H9 (cell line): ENCODE measurements around the gene PCDHGB4. TPM values are rescaled to one million over a fixed set of nuclear protein-coding genes. Genes with fewer than 3 reads are reported as not detected.

Source experiments
- DNase-seq: peaks from one replicate; pipeline ENCODE4 v3.0.0-alpha.2; 2017
- H2AFZ ChIP-seq: one replicate; pipeline ENCODE4 v1.6.1; 2013; ENCODE audit warnings: mild to moderate bottlenecking, low read length, control low read depth, moderate library complexity
- H2AK5ac ChIP-seq: 2 replicates; pipeline ENCODE4 v1.6.1; 2013; ENCODE audit warnings: low read length, control low read depth, mixed read lengths; ENCODE audit not compliant: insufficient read length
- H2BK120ac ChIP-seq: one replicate; pipeline ENCODE4 v1.6.1; 2013; ENCODE audit warnings: low read depth, mild to moderate bottlenecking, low read length, control low read depth, inconsistent platforms; ENCODE audit not compliant: poor library complexity, severe bottlenecking
- H2BK12ac ChIP-seq: 2 replicates; pipeline ENCODE4 v1.6.1; 2013; ENCODE audit warnings: low read length, control low read depth, mixed read lengths, low read depth; ENCODE audit not compliant: insufficient read length
- H2BK15ac ChIP-seq: 2 replicates; pipeline ENCODE4 v1.6.1; 2013; ENCODE audit warnings: low read depth, low read length, control low read depth
- H2BK20ac ChIP-seq: one replicate; pipeline ENCODE4 v1.6.1; 2013; ENCODE audit warnings: low read depth, mild to moderate bottlenecking, low read length, control low read depth, inconsistent platforms; ENCODE audit not compliant: poor library complexity, severe bottlenecking
- H2BK5ac ChIP-seq: 2 replicates; pipeline ENCODE4 v1.6.1; 2013; ENCODE audit warnings: low read length, control low read depth, mixed read lengths; ENCODE audit not compliant: insufficient read length
- H3K14ac ChIP-seq: 2 replicates; pipeline ENCODE4 v1.6.1; 2013; ENCODE audit warnings: low read length, control low read depth; ENCODE audit not compliant: insufficient read depth
- H3K18ac ChIP-seq: 2 replicates; pipeline ENCODE4 v1.6.1; 2013; ENCODE audit warnings: low read depth, mild to moderate bottlenecking, mixed read lengths, low read length, control low read depth; ENCODE audit not compliant: insufficient read length
- H3K23ac ChIP-seq: 2 replicates; pipeline ENCODE4 v1.6.1; 2013; ENCODE audit warnings: low read length, control low read depth, mixed read lengths, low read depth; ENCODE audit not compliant: insufficient read length
- H3K23me2 ChIP-seq: 2 replicates; pipeline ENCODE4 v1.6.1; 2013; ENCODE audit warnings: low read depth, mild to moderate bottlenecking, mixed read lengths, low read length, control low read depth; ENCODE audit not compliant: insufficient read length, poor library complexity, severe bottlenecking
- H3K27ac ChIP-seq: 2 replicates; pipeline ENCODE4 v1.5.1; 2013; ENCODE audit warnings: low read length, control low read depth, mixed read lengths, low read depth; ENCODE audit not compliant: insufficient read length
- H3K27me3 ChIP-seq: 2 replicates; pipeline ENCODE4 v1.6.1; 2013; ENCODE audit warnings: low read length, control low read depth, inconsistent platforms; ENCODE audit not compliant: insufficient read depth
- H3K4ac ChIP-seq: 2 replicates; pipeline ENCODE4 v1.6.1; 2013; ENCODE audit warnings: low read depth, mild to moderate bottlenecking, control low read depth, inconsistent platforms, low read length, moderate library complexity
- H3K4me1 ChIP-seq: 2 replicates; pipeline ENCODE4 v1.6.1; 2013; ENCODE audit warnings: low read length, control low read depth, inconsistent platforms; ENCODE audit not compliant: insufficient read depth
- H3K4me2 ChIP-seq: 2 replicates; pipeline ENCODE4 v1.6.1; 2013; ENCODE audit warnings: low read length, control low read depth, mixed read lengths; ENCODE audit not compliant: insufficient read length, insufficient read depth
- H3K56ac ChIP-seq: 2 replicates; pipeline ENCODE4 v1.6.1; 2013; ENCODE audit warnings: low read depth, mild to moderate bottlenecking, mixed read lengths, low read length, control low read depth; ENCODE audit not compliant: insufficient read length
- H3K79me1 ChIP-seq: 2 replicates; pipeline ENCODE4 v1.6.1; 2013; ENCODE audit warnings: low read depth, mild to moderate bottlenecking, moderate library complexity, low read length, control low read depth, inconsistent platforms; ENCODE audit not compliant: insufficient read depth, poor library complexity, severe bottlenecking
- H3K79me2 ChIP-seq: 2 replicates; pipeline ENCODE4 v1.6.1; 2013; ENCODE audit warnings: low read length, control low read depth, inconsistent platforms; ENCODE audit not compliant: insufficient read depth
- H3K9ac ChIP-seq: 2 replicates; pipeline ENCODE4 v1.6.1; 2013; ENCODE audit warnings: low read length, control low read depth, mixed read lengths; ENCODE audit not compliant: insufficient read length; ENCODE audit errors: extremely low read depth
- H3K9me3 ChIP-seq: one replicate; pipeline ENCODE4 v1.6.1; 2013; ENCODE audit warnings: low read depth, low read length, inconsistent platforms; ENCODE audit not compliant: control insufficient read depth
- H3T11ph ChIP-seq: one replicate; pipeline ENCODE4 v1.6.1; 2013; ENCODE audit warnings: mild to moderate bottlenecking, low read length, control low read depth, inconsistent platforms
- H4K20me1 ChIP-seq: one replicate; pipeline ENCODE4 v1.6.1; 2013; ENCODE audit not compliant: control insufficient read depth, insufficient read length, insufficient read depth
- H4K5ac ChIP-seq: 2 replicates; pipeline ENCODE4 v1.6.1; 2013; ENCODE audit warnings: low read depth, mild to moderate bottlenecking, mixed read lengths, low read length, control low read depth; ENCODE audit not compliant: insufficient read length
- H4K8ac ChIP-seq: replicated peaks from 2 replicates; pipeline ENCODE4 v1.6.1; 2013; ENCODE audit warnings: low read length, control low read depth, mixed read lengths, low read depth; ENCODE audit not compliant: insufficient read length
- H4K91ac ChIP-seq: 2 replicates; pipeline ENCODE4 v1.6.1; 2013; ENCODE audit warnings: low read depth, mild to moderate bottlenecking, moderate library complexity, mixed read lengths, low read length, control low read depth; ENCODE audit not compliant: insufficient read length
- H3K27ac Mint-ChIP-seq, 3 experiments: 2 replicates in 2 of 3; 3 replicates in 1 of 3; pipeline ENCODE4 v1.8.0; 2020 to 2021; ENCODE audit warnings: mixed read lengths in 3 of 3, mild to moderate bottlenecking in 1 of 3, moderate library complexity in 1 of 3
- H3K27me3 Mint-ChIP-seq: 2 replicates; pipeline ENCODE4 v1.8.0; 2021; ENCODE audit warnings: low read depth, mild to moderate bottlenecking, moderate library complexity, mixed read lengths
- H3K36me3 Mint-ChIP-seq, 3 experiments: 2 replicates in 2 of 3; 3 replicates in 1 of 3; pipeline ENCODE4 v1.8.0; 2020 to 2021; ENCODE audit warnings: low read depth in 3 of 3, mixed read lengths in 3 of 3; ENCODE audit not compliant: insufficient read depth in 1 of 3
- H3K4me1 Mint-ChIP-seq, 2 experiments: 2 replicates each; pipeline ENCODE4 v1.8.0; 2020; ENCODE audit warnings: mixed read lengths in 2 of 2
- H3K4me3 Mint-ChIP-seq, 2 experiments: 2 replicates in 1 of 2; 3 replicates in 1 of 2; pipeline ENCODE4 v1.8.0; 2020 to 2021; ENCODE audit warnings: mild to moderate bottlenecking in 2 of 2, mixed read lengths in 2 of 2, moderate library complexity in 1 of 2
- H3K9me3 Mint-ChIP-seq, 2 experiments: 2 replicates in 1 of 2; 3 replicates in 1 of 2; pipeline ENCODE4 v1.8.0; 2020; ENCODE audit warnings: mild to moderate bottlenecking in 2 of 2, mixed read lengths in 2 of 2, moderate library complexity in 1 of 2
- WGBS: extraction: QIAGEN DNeasy Blood & Tissue Kit; methylation state at CpG from one replicate; pipeline ENCODE4 v1.1.7; 2013; ENCODE audit warnings: missing lambda C conversion rate, low lambda C conversion rate, mixed read lengths; ENCODE audit not compliant: insufficient read length; ENCODE audit errors: extremely low coverage; 5-methylcytosine and 5-hydroxymethylcytosine counted together
- total RNA-seq: library from RNA; stranded (reverse); gene quantifications from 2 replicates; pipeline ENCODE4 v1.2.1, GENCODE V29; 2021
- TF ChIP-seq, protein P1 (sequence below): fragments of 200-600 bp; sonication (generic); conservative IDR thresholded peaks from 3 replicates; pipeline ENCODE4 v1.8.0; 2021; ENCODE audit warnings: antibody characterized with exemption, mild to moderate bottlenecking

PCDHGB4 gene
- total RNA-seq, 1 experiment from 2014 or later, result 4.2 TPM

DNA sequence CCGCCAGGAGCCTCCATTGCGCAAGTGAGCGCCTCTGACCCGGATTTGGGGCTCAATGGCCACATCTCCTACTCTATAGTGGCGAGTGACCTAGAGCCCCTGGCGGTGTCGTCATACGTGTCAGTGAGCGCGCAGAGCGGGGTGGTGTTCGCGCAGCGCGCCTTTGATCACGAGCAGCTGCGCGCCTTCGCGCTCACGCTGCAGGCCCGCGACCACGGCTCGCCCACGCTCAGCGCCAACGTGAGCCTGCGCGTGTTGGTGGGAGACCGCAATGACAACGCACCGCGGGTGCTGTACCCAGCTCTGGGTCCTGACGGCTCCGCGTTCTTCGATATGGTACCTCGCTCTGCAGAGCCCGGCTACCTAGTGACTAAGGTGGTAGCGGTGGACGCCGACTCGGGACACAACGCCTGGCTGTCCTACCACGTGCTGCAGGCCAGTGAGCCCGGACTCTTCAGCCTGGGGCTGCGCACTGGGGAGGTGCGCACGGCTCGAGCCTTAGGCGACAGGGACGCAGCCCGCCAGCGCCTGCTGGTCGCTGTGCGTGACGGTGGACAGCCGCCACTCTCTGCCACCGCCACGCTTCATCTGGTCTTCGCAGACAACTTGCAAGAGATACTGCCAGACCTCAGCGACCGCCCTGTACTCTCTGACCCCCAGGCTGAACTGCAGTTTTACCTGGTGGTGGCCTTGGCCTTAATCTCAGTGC lies 22.3 kb downstream of the PCDHGB4 start:
- Histone ChIP-seq H3K79me1 (no peaks in the 10 kb centered on the region), H2BK12ac (no peak overlapping the region), H4K5ac (no peak overlapping the region), H4K8ac (no peak overlapping the region), H2BK15ac (no peak overlapping the region), H2AK5ac (no peak overlapping the region), H3K27me3 (no peaks in the 10 kb centered on the region; the same call in 1 of the 2 replicates), H2BK120ac (no peak overlapping the region), H3K56ac (no peak overlapping the region), H2BK5ac (no peak overlapping the region), H3K9ac (no peak overlapping the region), H3K14ac (no peak overlapping the region; the same call in 1 of the 2 replicates), H3K23ac (no peak overlapping the region), H4K91ac (no peak overlapping the region), H3K9me3 (no peaks in the 10 kb centered on the region), H3K79me2 (no peaks in the 10 kb centered on the region), H3K18ac (no peak overlapping the region), H3T11ph (no peak overlapping the region), H2AFZ (no peak overlapping the region), H3K4me2 (no peak overlapping the region), H3K4ac (no peak overlapping the region), H4K20me1 (no peaks in the 10 kb centered on the region), H3K23me2 (peaks cover 5% of the 10 kb centered on the region), H3K4me1 (no peaks in the 10 kb centered on the region), H3K27ac (no peak overlapping the region), H2BK20ac (no peak overlapping the region)
- H3K4me1 Mint-ChIP-seq, result peaks cover 12 to 14% of the 10 kb centered on the region in 2 experiments
- H3K4me3 Mint-ChIP-seq, result no peak overlapping the region
- TF ChIP-seq, protein P1, sequence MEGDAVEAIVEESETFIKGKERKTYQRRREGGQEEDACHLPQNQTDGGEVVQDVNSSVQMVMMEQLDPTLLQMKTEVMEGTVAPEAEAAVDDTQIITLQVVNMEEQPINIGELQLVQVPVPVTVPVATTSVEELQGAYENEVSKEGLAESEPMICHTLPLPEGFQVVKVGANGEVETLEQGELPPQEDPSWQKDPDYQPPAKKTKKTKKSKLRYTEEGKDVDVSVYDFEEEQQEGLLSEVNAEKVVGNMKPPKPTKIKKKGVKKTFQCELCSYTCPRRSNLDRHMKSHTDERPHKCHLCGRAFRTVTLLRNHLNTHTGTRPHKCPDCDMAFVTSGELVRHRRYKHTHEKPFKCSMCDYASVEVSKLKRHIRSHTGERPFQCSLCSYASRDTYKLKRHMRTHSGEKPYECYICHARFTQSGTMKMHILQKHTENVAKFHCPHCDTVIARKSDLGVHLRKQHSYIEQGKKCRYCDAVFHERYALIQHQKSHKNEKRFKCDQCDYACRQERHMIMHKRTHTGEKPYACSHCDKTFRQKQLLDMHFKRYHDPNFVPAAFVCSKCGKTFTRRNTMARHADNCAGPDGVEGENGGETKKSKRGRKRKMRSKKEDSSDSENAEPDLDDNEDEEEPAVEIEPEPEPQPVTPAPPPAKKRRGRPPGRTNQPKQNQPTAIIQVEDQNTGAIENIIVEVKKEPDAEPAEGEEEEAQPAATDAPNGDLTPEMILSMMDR, result no peak
- H3K36me3 Mint-ChIP-seq, result peaks cover 19 to 35% (median 29%) of the 10 kb centered on the region in 3 experiments
- H3K27ac Mint-ChIP-seq, result no peak overlapping the region
- DNase-seq, result no peak
- WGBS, result no CpG with 5 or more reads among the region's 64 CpGs
- peaks cover 25% of the 10 kb centered on the region for H3K27me3 Mint-ChIP-seq
- H3K9me3 Mint-ChIP-seq, result peaks cover 28 to 36% of the 10 kb centered on the region in 2 experiments
